ENCODE data around the gene OLFML2B. TPM values are rescaled to one million over a fixed set of nuclear protein-coding genes. Genes with fewer than 3 reads are reported as not detected.

Gene OLFML2B
- total RNA-seq, 2 donors from 2014 or later: 1.6 to 4.9 TPM

DNA sequence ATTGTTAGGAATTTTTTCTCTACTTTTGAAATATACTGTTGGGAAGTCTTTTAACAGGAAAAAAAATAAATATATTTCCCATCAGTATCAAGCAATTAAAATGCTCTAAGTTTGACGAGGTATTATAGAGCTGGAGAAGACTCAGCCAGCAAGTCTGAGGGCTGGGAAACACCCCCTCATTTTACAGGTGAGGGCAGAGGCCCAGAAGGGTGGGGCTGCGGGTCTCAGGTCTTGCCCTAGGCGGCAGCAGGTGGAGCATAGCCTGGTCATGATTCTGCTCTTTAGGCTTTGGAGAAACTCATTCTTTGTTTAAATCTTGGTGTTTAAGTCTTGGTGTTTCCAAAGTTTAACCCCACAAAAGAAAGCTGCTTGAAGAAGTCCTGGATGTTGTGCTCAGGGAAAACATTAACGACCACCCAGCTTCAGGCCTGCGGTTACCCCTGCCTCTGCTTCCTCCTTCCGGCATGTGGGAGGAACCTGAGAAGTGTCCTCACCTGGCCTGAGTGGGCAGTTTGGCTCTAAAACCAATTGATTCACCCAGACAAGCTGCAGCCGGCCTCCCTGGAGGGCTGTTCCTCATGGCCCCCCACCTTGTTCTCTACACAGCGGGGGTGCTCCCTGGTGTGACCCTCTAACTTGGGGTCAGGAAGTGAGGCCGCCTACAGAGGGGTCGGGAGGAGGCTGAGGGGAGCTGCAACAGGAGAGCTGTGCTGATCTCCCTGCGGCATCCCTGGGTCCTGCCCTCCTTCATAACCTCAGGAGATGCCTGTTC, 41.7 kb downstream of the OLFML2B start:
- intact Hi-C loops (cut with DNase I): no loop called here
- Histone ChIP-seq H3K9me3 (no peaks in the 10 kb centered on the region), H3K27ac (no peak overlapping the region), H3K36me3 (replicated peaks in 1 of 2; ENCODE audit: insufficient read depth in 1 of 2, low read depth in 2 of 2) (no peaks in the 10 kb centered on the region), H3K4me1 (no peaks in the 10 kb centered on the region), H3K4me3 (no peak overlapping the region), H3K27me3 (no peaks in the 10 kb centered on the region)
- DNase-seq (no peak), ATAC-seq (no peak)
- 81 to 87% methylated on average over 10 to 11 of the region's 11 CpGs for WGBS, 2 donors
- TF ChIP-seq POLR2A (IDR thresholded peaks at IDR 0.05): no peak
- TF ChIP-seq, protein P1, sequence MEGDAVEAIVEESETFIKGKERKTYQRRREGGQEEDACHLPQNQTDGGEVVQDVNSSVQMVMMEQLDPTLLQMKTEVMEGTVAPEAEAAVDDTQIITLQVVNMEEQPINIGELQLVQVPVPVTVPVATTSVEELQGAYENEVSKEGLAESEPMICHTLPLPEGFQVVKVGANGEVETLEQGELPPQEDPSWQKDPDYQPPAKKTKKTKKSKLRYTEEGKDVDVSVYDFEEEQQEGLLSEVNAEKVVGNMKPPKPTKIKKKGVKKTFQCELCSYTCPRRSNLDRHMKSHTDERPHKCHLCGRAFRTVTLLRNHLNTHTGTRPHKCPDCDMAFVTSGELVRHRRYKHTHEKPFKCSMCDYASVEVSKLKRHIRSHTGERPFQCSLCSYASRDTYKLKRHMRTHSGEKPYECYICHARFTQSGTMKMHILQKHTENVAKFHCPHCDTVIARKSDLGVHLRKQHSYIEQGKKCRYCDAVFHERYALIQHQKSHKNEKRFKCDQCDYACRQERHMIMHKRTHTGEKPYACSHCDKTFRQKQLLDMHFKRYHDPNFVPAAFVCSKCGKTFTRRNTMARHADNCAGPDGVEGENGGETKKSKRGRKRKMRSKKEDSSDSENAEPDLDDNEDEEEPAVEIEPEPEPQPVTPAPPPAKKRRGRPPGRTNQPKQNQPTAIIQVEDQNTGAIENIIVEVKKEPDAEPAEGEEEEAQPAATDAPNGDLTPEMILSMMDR (IDR thresholded peaks at IDR 0.05): no peak

DNA sequence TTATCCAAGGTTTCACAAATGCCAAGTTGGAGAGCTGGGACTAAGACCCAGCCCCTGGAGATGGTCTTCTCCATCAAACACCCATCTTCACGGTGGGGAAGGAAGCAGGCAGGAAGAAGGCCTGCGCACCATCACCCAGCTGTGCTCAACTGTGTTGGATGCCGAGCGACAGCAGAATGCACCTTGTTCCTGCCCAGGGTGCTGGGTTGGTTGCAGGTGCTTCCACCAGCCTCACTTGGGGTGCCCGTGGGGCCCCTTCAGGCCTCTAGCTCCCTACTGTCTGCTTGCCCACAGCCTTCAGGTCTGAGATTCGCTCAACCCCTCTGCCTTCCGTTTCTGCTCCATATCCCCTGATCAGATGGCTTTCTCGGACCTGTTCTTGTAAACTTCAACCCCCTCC, 42.5 kb downstream of the OLFML2B start:
- ATAC-seq (no peak), DNase-seq (no peak)
- Histone ChIP-seq H3K9me3 (no peaks in the 10 kb centered on the region), H3K27ac (no peak overlapping the region), H3K4me3 (no peak overlapping the region), H3K36me3 (replicated peaks in 1 of 2; ENCODE audit: insufficient read depth in 1 of 2, low read depth in 2 of 2) (no peaks in the 10 kb centered on the region), H3K4me1 (no peaks in the 10 kb centered on the region), H3K27me3 (no peaks in the 10 kb centered on the region)
- TF ChIP-seq, protein P1 (IDR thresholded peaks at IDR 0.05): no peak
- no peak for TF ChIP-seq POLR2A (IDR thresholded peaks at IDR 0.05)
- WGBS, 2 donors: 84 to 86% methylated on average over 7 to 8 of the region's 8 CpGs
- intact Hi-C loops (cut with DNase I): no loop called here

DNA sequence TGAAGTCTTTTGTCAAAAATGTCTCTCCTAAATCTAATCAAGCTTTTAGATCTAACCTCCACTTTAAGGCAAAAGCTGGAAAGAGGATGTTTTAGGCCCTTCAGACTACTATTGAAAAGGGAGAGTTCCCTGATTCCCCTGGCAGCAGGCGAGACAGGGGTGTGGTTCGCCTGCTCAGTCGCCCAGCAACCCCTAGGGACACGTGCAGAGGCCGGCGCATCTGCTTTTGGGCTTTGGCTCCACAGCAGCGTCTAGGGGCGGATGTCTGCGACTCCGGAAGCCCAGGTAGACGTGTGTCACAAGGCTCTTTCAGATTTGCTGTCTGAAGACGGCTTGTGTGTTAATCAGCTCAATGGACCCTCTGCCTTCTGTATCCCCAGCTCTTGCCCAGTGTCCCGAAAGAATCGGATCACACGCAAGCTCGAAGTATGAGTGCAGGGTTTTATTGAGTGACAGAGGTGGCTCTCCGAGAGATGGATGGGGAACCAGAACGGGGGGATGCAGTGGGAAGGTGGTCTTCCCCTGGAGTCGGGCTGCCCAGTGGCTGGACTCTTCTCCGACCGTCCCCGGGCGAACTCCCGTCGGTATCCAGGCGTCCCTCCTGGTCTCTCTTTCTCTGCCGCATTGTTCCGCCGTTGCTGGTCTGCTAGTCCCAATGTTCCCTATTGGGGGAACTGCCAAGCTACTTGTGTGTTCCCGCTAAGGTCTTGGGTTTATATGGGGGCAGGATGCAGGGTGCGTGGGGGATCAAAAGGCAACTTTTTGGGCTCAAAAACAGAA, 45.5 kb downstream of the OLFML2B start:
- Histone ChIP-seq H3K36me3 (replicated peaks in 1 of 2; ENCODE audit: insufficient read depth in 1 of 2, low read depth in 2 of 2) (no peaks in the 10 kb centered on the region), H3K27me3 (no peaks in the 10 kb centered on the region), H3K4me1 (no peaks in the 10 kb centered on the region), H3K27ac (no peak overlapping the region), H3K9me3 (no peaks in the 10 kb centered on the region), H3K4me3 (no peak overlapping the region)
- no peak for TF ChIP-seq POLR2A (IDR thresholded peaks at IDR 0.05)
- TF ChIP-seq, protein P1 (IDR thresholded peaks at IDR 0.05): no peak
- intact Hi-C loops (cut with DNase I): no loop called here
- ATAC-seq (no peak), DNase-seq (no peak)
- 86 to 93% methylated on average over 26 to 31 of the region's 31 CpGs for WGBS, 2 donors

DNA sequence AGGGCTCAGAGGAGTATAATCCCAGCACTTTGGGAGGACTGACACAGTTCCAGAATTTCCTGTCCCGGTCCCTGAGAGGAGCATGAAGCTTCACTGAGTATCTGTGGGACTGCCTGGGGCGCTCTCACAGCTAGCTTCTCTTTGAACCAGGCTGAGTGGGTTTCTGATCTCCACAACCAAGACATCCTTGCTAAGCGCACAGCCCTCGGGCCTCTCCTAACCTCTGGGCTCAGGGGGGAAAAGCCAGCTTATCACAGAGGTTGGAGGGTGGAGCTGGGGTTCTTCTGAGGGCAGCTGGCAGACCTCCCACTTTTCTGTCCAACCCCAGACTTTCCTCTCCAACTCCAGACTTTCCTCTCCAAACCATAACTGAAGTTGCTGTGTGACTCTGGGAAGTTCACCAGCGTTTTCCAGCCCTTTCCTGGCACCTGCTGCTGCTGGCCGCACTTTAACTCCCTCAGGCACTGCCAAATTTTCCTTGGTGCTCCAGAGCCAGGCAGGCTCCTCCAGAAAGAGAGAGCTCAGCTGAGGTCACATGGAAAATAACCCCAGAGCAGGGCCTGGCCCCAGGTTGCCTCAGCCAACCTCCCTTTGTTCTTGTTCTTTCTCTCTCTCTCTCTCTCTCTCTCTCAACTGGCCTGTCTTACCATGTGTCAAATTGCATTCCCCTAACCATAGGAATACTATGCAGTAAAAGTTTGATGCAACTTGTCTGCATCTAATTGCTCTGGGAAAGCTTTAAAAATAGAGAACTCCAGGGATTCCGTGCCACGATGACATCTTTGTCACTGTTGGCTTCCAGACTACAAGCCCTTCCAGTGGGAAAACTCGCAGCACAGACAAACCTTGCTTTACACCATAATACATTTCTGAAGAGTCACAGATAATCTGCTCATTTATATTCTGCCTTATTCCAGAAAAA, 49.5 kb downstream of the OLFML2B start:
- Histone ChIP-seq H3K36me3 (replicated peaks in 1 of 2; ENCODE audit: insufficient read depth in 1 of 2, low read depth in 2 of 2) (no peaks in the 10 kb centered on the region), H3K9me3 (no peaks in the 10 kb centered on the region), H3K4me3 (no peak overlapping the region), H3K4me1 (no peaks in the 10 kb centered on the region), H3K27ac (no peak overlapping the region), H3K27me3 (no peaks in the 10 kb centered on the region)
- intact Hi-C loops (cut with DNase I): no loop called here
- ATAC-seq: no peak
- 61 to 67% methylated on average over 9 of the region's 9 CpGs for WGBS, 2 donors
- no peak for TF ChIP-seq POLR2A (IDR thresholded peaks at IDR 0.05)
- TF ChIP-seq, protein P1 (IDR thresholded peaks at IDR 0.05): no peak
- no peak for DNase-seq
